Mesothelial cell of epicardium (in vitro differentiated cells): Measurements from ENCODE around the gene BPHL. TPM values are rescaled to one million over a fixed set of nuclear protein-coding genes. Genes with fewer than 3 reads are reported as not detected.
A peak's percentile ranks its signal among the peaks of the same experiment; 100 is the strongest.

Experiments used
- DNase-seq, 2 experiments: peaks; one replicate each; pipeline ENCODE4 v3.0.0; 2021; ENCODE audit warnings: low spot score in 2 of 2; ENCODE audit not compliant: unreplicated experiment in 2 of 2
- H3K27ac Mint-ChIP-seq: 2 replicates; pipeline ENCODE4 v1.8.0; 2021; ENCODE audit warnings: mixed read lengths
- H3K27me3 Mint-ChIP-seq: 2 replicates; pipeline ENCODE4 v1.8.0; 2021; ENCODE audit warnings: low read depth, mixed read lengths
- H3K36me3 Mint-ChIP-seq: 2 replicates; pipeline ENCODE4 v1.8.0; 2021; ENCODE audit warnings: mixed read lengths
- H3K4me1 Mint-ChIP-seq: 2 replicates; pipeline ENCODE4 v1.8.0; 2021; ENCODE audit warnings: mixed read lengths
- H3K4me3 Mint-ChIP-seq: 2 replicates; pipeline ENCODE4 v1.8.0; 2021; ENCODE audit warnings: mild to moderate bottlenecking, moderate library complexity, mixed read lengths
- H3K9me3 Mint-ChIP-seq: 2 replicates; pipeline ENCODE4 v1.8.0; 2021; ENCODE audit warnings: mixed read lengths
- total RNA-seq: library from RNA; stranded (reverse); gene quantifications from 3 replicates; pipeline ENCODE4 v1.2.1, GENCODE V29; 2021
- TF ChIP-seq, protein P1 (sequence below): fragments of 200-600 bp; sonication (generic); IDR thresholded peaks from one replicate; pipeline ENCODE4 v1.5.0; 2021; ENCODE audit warnings: antibody characterized with exemption; ENCODE audit not compliant: unreplicated experiment

BPHL gene
- 41.5 to 49.2 TPM (median 43.8 TPM) in 3 replicates for total RNA-seq

DNA sequence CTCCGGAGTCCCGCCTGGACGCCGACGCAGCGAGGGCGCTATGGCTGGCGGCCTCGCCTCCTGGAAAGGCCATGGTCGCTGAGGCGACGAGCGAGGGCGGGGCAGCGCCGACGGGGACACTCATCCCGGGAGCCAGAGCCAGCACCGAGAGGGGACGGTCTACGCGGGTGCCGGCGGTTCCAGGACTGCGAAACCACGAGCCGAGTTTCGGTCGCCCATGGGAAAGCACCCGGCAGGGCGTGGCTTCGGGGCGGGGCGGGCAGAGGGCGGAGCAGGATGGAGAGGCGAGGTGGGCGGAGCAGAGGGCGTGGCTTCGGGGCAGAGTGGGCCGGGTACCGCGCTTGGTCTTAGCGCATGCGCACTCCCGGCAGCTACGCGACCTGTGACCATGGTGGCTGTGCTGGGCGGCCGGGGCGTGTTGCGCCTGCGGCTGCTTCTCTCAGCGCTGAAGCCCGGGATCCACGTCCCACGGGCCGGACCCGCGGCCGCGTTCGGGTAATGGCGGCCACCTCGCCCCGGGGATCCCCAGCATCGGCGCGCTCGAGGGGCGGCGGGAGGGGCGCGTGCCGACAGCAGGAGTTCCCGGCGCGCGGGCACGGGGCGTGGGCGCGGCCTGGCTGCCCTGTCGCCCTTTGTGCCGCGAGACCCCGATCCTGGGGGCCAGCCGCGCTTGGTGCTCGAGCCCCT is at the start of gene BPHL:
TSS of gene BPHL (plus strand) at position 359 of the 687 bp plus-strand sequence. CDS start at position 389, 30 bp downstream.
- Mint-ChIP-seq H3K27ac (peak within 1 kb of the TSS; percentile 98), H3K36me3 (peaks cover 2% of the 10 kb centered on the region)

DNA sequence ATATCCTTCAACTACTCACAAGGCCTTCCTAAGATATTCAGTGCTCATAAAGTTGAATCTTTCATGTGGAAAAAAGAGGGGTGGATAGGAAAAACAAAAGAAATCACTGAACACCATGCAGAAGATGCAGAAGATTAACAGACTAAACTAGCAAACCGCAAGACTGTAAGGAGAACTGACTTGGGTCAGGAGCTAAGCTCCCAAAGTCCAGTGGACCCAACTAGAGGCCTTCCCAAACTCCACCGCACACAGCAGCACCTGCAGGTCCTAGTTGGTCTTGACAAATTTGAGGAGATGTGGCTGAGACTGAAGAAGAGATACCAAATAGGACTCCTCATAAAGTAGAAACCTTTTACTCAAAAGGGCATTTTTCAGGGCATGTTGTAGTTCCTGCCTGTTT is 46.9 kb upstream of the BPHL start:
- Mint-ChIP-seq H3K27ac (peak overlapping the region; percentile 58), H3K4me1 (peaks cover 20% of the 10 kb centered on the region), H3K4me3 (no peak overlapping the region)

More for the DNA sequence above, at the start of gene BPHL:
- H3K4me1 Mint-ChIP-seq, result peaks cover 26% of the 10 kb centered on the region
- H3K27me3 Mint-ChIP-seq, result no peaks in the 10 kb centered on the region
- no peaks in the 10 kb centered on the region for H3K9me3 Mint-ChIP-seq
- H3K4me3 Mint-ChIP-seq, result peak within 1 kb of the TSS; percentile 86
- DNase-seq, result peak; percentile 100
- TF ChIP-seq, protein P1, sequence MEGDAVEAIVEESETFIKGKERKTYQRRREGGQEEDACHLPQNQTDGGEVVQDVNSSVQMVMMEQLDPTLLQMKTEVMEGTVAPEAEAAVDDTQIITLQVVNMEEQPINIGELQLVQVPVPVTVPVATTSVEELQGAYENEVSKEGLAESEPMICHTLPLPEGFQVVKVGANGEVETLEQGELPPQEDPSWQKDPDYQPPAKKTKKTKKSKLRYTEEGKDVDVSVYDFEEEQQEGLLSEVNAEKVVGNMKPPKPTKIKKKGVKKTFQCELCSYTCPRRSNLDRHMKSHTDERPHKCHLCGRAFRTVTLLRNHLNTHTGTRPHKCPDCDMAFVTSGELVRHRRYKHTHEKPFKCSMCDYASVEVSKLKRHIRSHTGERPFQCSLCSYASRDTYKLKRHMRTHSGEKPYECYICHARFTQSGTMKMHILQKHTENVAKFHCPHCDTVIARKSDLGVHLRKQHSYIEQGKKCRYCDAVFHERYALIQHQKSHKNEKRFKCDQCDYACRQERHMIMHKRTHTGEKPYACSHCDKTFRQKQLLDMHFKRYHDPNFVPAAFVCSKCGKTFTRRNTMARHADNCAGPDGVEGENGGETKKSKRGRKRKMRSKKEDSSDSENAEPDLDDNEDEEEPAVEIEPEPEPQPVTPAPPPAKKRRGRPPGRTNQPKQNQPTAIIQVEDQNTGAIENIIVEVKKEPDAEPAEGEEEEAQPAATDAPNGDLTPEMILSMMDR, result no peak

DNA sequence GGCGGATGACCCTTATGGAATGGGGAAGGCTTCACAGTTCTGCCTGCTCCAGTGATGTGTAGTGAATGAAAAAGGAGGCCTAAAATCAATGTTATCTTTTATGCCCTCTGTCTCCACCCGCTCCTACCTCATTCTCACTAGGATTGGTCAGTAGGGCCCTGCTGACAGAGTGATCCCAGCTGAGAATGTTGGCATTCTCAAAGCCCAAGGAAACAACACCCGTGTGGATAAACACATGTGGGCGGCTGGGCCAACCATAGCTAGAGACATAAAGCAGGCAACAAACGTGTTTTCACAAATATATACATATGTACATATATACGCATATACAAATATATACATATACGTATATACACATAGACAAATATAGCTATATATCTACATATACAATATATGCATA is 45.7 kb upstream of the BPHL start:
- Mint-ChIP-seq H3K4me3 (no peak overlapping the region), H3K36me3 (peaks cover 14% of the 10 kb centered on the region), H3K27me3 (no peaks in the 10 kb centered on the region), H3K27ac (no peak overlapping the region), H3K4me1 (peaks cover 18% of the 10 kb centered on the region), H3K9me3 (no peaks in the 10 kb centered on the region)
- no peak for DNase-seq
- TF ChIP-seq, protein P1, result no peak

More for the DNA sequence above, 46.9 kb upstream of the BPHL start:
- TF ChIP-seq, protein P1, result no peak
- H3K27me3 Mint-ChIP-seq, result no peaks in the 10 kb centered on the region
- DNase-seq, result no peak
- peaks cover 2% of the 10 kb centered on the region for H3K36me3 Mint-ChIP-seq
- H3K9me3 Mint-ChIP-seq, result no peaks in the 10 kb centered on the region

- no peak overlapping the region for H3K4me3 Mint-ChIP-seq
- no peaks in the 10 kb centered on the region for H3K27me3 Mint-ChIP-seq
- H3K27ac Mint-ChIP-seq, result no peak overlapping the region
- peaks cover 15% of the 10 kb centered on the region for H3K4me1 Mint-ChIP-seq
- no peak for DNase-seq
- TF ChIP-seq, protein P1, result no peak
- peaks cover 20% of the 10 kb centered on the region for H3K36me3 Mint-ChIP-seq
- H3K9me3 Mint-ChIP-seq, result peaks cover 2% of the 10 kb centered on the region
Measured at GRCh38 chr6:3073382-3073781, 45.1 kb upstream of the BPHL start.

DNA sequence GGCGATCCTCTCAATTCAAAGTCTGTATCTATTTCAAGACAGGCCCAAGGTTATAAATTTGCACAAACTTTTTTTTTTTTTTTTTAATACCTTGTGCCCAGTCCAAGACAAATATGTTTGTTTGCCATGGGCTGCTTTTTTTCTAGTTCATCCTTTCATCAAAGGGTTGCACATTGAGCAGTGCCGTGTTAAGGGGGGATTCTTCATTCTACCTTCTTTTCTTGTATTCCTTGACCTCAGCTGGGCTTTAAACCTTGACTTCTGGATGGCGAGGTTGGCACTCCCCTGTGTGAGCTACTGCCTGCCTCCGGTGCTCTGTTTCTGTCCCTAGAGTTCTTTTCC is 42.8 kb upstream of the BPHL start:
- Mint-ChIP-seq H3K27ac (peak overlapping the region; percentile 77), H3K4me1 (peaks cover 6% of the 10 kb centered on the region), H3K27me3 (no peaks in the 10 kb centered on the region)

More for the DNA sequence above, 42.8 kb upstream of the BPHL start:
- Mint-ChIP-seq H3K9me3 (peaks cover 3% of the 10 kb centered on the region), H3K4me3 (no peak overlapping the region), H3K36me3 (peaks cover 29% of the 10 kb centered on the region)
- TF ChIP-seq, protein P1, result no peak
- DNase-seq, result no peak
